Mesothelial cell of epicardium (in vitro differentiated cells): ENCODE data around the gene FCAMR. TPM values are rescaled to one million over a fixed set of nuclear protein-coding genes. Genes with fewer than 3 reads are reported as not detected.

ENCODE experiments used
- DNase-seq, 2 experiments: peaks; one replicate each; pipeline ENCODE4 v3.0.0; 2021; ENCODE audit warnings: low spot score in 2 of 2; ENCODE audit not compliant: unreplicated experiment in 2 of 2
- H3K27ac Mint-ChIP-seq: 2 replicates; pipeline ENCODE4 v1.8.0; 2021; ENCODE audit warnings: mixed read lengths
- H3K27me3 Mint-ChIP-seq: 2 replicates; pipeline ENCODE4 v1.8.0; 2021; ENCODE audit warnings: low read depth, mixed read lengths
- H3K36me3 Mint-ChIP-seq: 2 replicates; pipeline ENCODE4 v1.8.0; 2021; ENCODE audit warnings: mixed read lengths
- H3K4me1 Mint-ChIP-seq: 2 replicates; pipeline ENCODE4 v1.8.0; 2021; ENCODE audit warnings: mixed read lengths
- H3K4me3 Mint-ChIP-seq: 2 replicates; pipeline ENCODE4 v1.8.0; 2021; ENCODE audit warnings: mild to moderate bottlenecking, moderate library complexity, mixed read lengths
- H3K9me3 Mint-ChIP-seq: 2 replicates; pipeline ENCODE4 v1.8.0; 2021; ENCODE audit warnings: mixed read lengths
- CTCF ChIP-seq: fragments of 200-600 bp; sonication (generic); IDR thresholded peaks from one replicate; pipeline ENCODE4 v1.5.0; 2021; ENCODE audit warnings: antibody characterized with exemption; ENCODE audit not compliant: unreplicated experiment
- total RNA-seq: library from RNA; stranded (reverse); gene quantifications from 3 replicates; pipeline ENCODE4 v1.2.1, GENCODE V29; 2021

FCAMR gene
- total RNA-seq, 1 donor from 2014 or later: not detected

GRCh38 chr1:206952171-206952570 is 18.1 kb downstream of the FCAMR start:
- H3K27ac Mint-ChIP-seq: no peak overlapping the region
- DNase-seq: no peak
- peaks cover 5% of the 10 kb centered on the region for H3K9me3 Mint-ChIP-seq

GRCh38 chr1:206951318-206952100 is 18.8 kb downstream of the FCAMR start:
- no peak overlapping the region for H3K27ac Mint-ChIP-seq
- no peaks in the 10 kb centered on the region for H3K36me3 Mint-ChIP-seq
- DNase-seq: no peak
- H3K4me3 Mint-ChIP-seq: no peak overlapping the region
- peaks cover 17% of the 10 kb centered on the region for H3K4me1 Mint-ChIP-seq
- peaks cover 5% of the 10 kb centered on the region for H3K9me3 Mint-ChIP-seq
- no peak for TF ChIP-seq CTCF
- H3K27me3 Mint-ChIP-seq: peaks cover 29% of the 10 kb centered on the region

More at GRCh38 chr1:206952171-206952570, 18.1 kb downstream of the FCAMR start:
- Mint-ChIP-seq H3K4me3 (no peak overlapping the region), H3K4me1 (peaks cover 17% of the 10 kb centered on the region), H3K27me3 (peaks cover 22% of the 10 kb centered on the region), H3K36me3 (no peaks in the 10 kb centered on the region)
- TF ChIP-seq CTCF: no peak

- H3K4me3 Mint-ChIP-seq: no peak overlapping the region
- H3K27me3 Mint-ChIP-seq: peaks cover 48% of the 10 kb centered on the region
- H3K4me1 Mint-ChIP-seq: peaks cover 9% of the 10 kb centered on the region
- DNase-seq: no peak
- no peak for TF ChIP-seq CTCF
- H3K9me3 Mint-ChIP-seq: peaks cover 5% of the 10 kb centered on the region
- no peaks in the 10 kb centered on the region for H3K36me3 Mint-ChIP-seq
- H3K27ac Mint-ChIP-seq: no peak overlapping the region
Observed at GRCh38 chr1:206949641-206950040, 20.6 kb downstream of the FCAMR start.

GRCh38 chr1:206949208-206949607 is 21.1 kb downstream of the FCAMR start:
- Mint-ChIP-seq H3K27me3 (peaks cover 51% of the 10 kb centered on the region), H3K36me3 (no peaks in the 10 kb centered on the region), H3K4me3 (no peak overlapping the region), H3K4me1 (peaks cover 5% of the 10 kb centered on the region), H3K9me3 (peaks cover 5% of the 10 kb centered on the region), H3K27ac (no peak overlapping the region)
- no peak for DNase-seq
- TF ChIP-seq CTCF: no peak

- no peaks in the 10 kb centered on the region for H3K36me3 Mint-ChIP-seq
- peaks cover 2% of the 10 kb centered on the region for H3K4me1 Mint-ChIP-seq
- peaks cover 5% of the 10 kb centered on the region for H3K9me3 Mint-ChIP-seq
- peaks cover 70% of the 10 kb centered on the region for H3K27me3 Mint-ChIP-seq
- no peak overlapping the region for H3K4me3 Mint-ChIP-seq
- no peak for TF ChIP-seq CTCF
- no peak for DNase-seq
- no peak overlapping the region for H3K27ac Mint-ChIP-seq
Observed at GRCh38 chr1:206947255-206947654, 23.0 kb downstream of the FCAMR start.
